DOHH2 (cell line): Measurements from ENCODE around the gene KIRREL3.

Source experiments
- EZH2phosphoT487 ChIP-seq: fragments of 200-600 bp; sonication (generic); IDR thresholded peaks from 2 replicates; pipeline ENCODE4 v1.6.1; 2017; ENCODE audit warnings: borderline replicate concordance, mild to moderate bottlenecking, antibody characterized with exemption, low read length, moderate library complexity, mixed read lengths
- TF ChIP-seq, protein P1 (sequence below): fragments of 200-600 bp; sonication (generic); IDR thresholded peaks from one replicate; pipeline ENCODE4 v1.5.1; 2014; ENCODE audit warnings: antibody characterized with exemption, mild to moderate bottlenecking, low read depth, low read length; ENCODE audit not compliant: poor library complexity, severe bottlenecking

GRCh38 chr11:126485986-126486635, 514.5 kb downstream of the KIRREL3 start:
- TF ChIP-seq, protein P1, sequence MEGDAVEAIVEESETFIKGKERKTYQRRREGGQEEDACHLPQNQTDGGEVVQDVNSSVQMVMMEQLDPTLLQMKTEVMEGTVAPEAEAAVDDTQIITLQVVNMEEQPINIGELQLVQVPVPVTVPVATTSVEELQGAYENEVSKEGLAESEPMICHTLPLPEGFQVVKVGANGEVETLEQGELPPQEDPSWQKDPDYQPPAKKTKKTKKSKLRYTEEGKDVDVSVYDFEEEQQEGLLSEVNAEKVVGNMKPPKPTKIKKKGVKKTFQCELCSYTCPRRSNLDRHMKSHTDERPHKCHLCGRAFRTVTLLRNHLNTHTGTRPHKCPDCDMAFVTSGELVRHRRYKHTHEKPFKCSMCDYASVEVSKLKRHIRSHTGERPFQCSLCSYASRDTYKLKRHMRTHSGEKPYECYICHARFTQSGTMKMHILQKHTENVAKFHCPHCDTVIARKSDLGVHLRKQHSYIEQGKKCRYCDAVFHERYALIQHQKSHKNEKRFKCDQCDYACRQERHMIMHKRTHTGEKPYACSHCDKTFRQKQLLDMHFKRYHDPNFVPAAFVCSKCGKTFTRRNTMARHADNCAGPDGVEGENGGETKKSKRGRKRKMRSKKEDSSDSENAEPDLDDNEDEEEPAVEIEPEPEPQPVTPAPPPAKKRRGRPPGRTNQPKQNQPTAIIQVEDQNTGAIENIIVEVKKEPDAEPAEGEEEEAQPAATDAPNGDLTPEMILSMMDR: no peak
- TF ChIP-seq EZH2phosphoT487: no peak
